H1 (cell line): ENCODE data around the gene LAMA3. TPM values are rescaled to one million over a fixed set of nuclear protein-coding genes. Genes with fewer than 3 reads are reported as not detected.

ENCODE experiments used
- CTCF ChIA-PET: fragments of 300-600 bp; sonication (Branson Sonifier 250); formaldehyde crosslinking; loops from one replicate; lab custom pipeline; 2021; ENCODE audit not compliant: partially characterized antibody; lab: Charles Lee
- POLR2A ChIA-PET: fragments of 300-600 bp; sonication (Branson Sonifier 250); formaldehyde crosslinking; loops from one replicate; lab custom pipeline; 2021; ENCODE audit warnings: inconsistent platforms; ENCODE audit not compliant: partially characterized antibody; lab: Charles Lee
- DNase-seq, 2 experiments: peaks; one replicate each; pipeline versions ENCODE4 v3.0.0 to v3.0.0-alpha.2; 2010 to 2022; ENCODE audit warnings: low spot score in 2 of 2, low read depth in 1 of 2, mixed read lengths in 1 of 2
- FAIRE-seq: peaks from 2 replicates; lab custom pipeline; 2011; peaks lifted over from hg19 to GRCh38; lab: Jason Lieb, UNC
- H2AFZ ChIP-seq: 2 replicates; pipeline ENCODE4 v1.8.1; 2012; ENCODE audit warnings: low read length, inconsistent platforms
- H2AK5ac ChIP-seq: 2 replicates; pipeline ENCODE4 v1.6.1; 2013; ENCODE audit warnings: low read depth, low read length
- H2BK120ac ChIP-seq: replicated peaks from 2 replicates; pipeline ENCODE3; 2013; ENCODE audit warnings: low read depth, low read length, inconsistent platforms
- H2BK12ac ChIP-seq: 2 replicates; pipeline ENCODE4 v1.6.1; 2013; ENCODE audit warnings: low read depth, low read length
- H2BK15ac ChIP-seq: 2 replicates; pipeline ENCODE4 v1.6.1; 2013; ENCODE audit warnings: low read length
- H2BK20ac ChIP-seq: 2 replicates; pipeline ENCODE4 v1.6.1; 2013; ENCODE audit warnings: low read length
- H2BK5ac ChIP-seq: 2 replicates; pipeline ENCODE4 v1.6.1; 2013; ENCODE audit warnings: low read depth, low read length
- H3K14ac ChIP-seq: 2 replicates; pipeline ENCODE4 v1.6.1; 2013; ENCODE audit warnings: inconsistent platforms; ENCODE audit not compliant: insufficient read length
- H3K18ac ChIP-seq: 2 replicates; pipeline ENCODE4 v1.6.1; 2013; ENCODE audit warnings: low read length; ENCODE audit errors: extremely low read depth
- H3K23ac ChIP-seq: 2 replicates; pipeline ENCODE4 v1.6.1; 2013; ENCODE audit warnings: inconsistent platforms; ENCODE audit not compliant: insufficient read length
- H3K23me2 ChIP-seq: 2 replicates; pipeline ENCODE4 v1.6.1; 2013; ENCODE audit warnings: low read depth, low read length
- H3K27ac ChIP-seq: 2 replicates; pipeline ENCODE4 v1.6.1; 2011; ENCODE audit warnings: low read depth, low read length, inconsistent platforms
- H3K27me3 ChIP-seq, 4 experiments: replicated peaks in 1 of 4; 1 replicate in 1 of 4; 2 replicates in 3 of 4; pipeline versions ENCODE4 v1.6.1 to v1.8.1; 2011 to 2013; ENCODE audit warnings: low read length in 3 of 4, mild to moderate bottlenecking in 3 of 4, inconsistent platforms in 2 of 4, mixed read lengths in 2 of 4, moderate library complexity in 1 of 4; ENCODE audit not compliant: control insufficient read depth in 3 of 4, insufficient read depth in 3 of 4; ENCODE audit errors: extremely low read depth in 1 of 4
- H3K36me3 ChIP-seq, 4 experiments: 2 replicates each; pipeline versions ENCODE4 v1.6.1 to v1.8.1; 2011 to 2013; ENCODE audit warnings: mild to moderate bottlenecking in 4 of 4, low read length in 3 of 4, moderate library complexity in 2 of 4, control low read depth in 1 of 4, inconsistent platforms in 1 of 4; ENCODE audit not compliant: insufficient read depth in 4 of 4, control insufficient read depth in 2 of 4
- H3K4ac ChIP-seq: replicated peaks from 2 replicates; pipeline ENCODE3; 2013; ENCODE audit warnings: low read length, low read depth, mixed read lengths, inconsistent platforms; ENCODE audit not compliant: insufficient read length
- H3K4me1 ChIP-seq, 4 experiments: replicated peaks in 1 of 4; 1 replicate in 1 of 4; 2 replicates in 3 of 4; pipeline versions ENCODE4 v1.6.1 to v1.8.1; 2011 to 2013; ENCODE audit warnings: low read length in 3 of 4, inconsistent platforms in 2 of 4, mixed read lengths in 1 of 4; ENCODE audit not compliant: insufficient read depth in 4 of 4, control insufficient read depth in 3 of 4
- H3K4me2 ChIP-seq, 2 experiments: 2 replicates each; pipeline versions ENCODE4 v1.6.1 to v1.8.1; 2011 to 2013; ENCODE audit warnings: low read depth in 2 of 2, low read length in 2 of 2, control low read depth in 1 of 2, inconsistent platforms in 1 of 2, mild to moderate bottlenecking in 1 of 2; ENCODE audit not compliant: insufficient read depth in 1 of 2
- H3K4me3 ChIP-seq, 4 experiments: fragments of 200-600, 300-600 bp in 1 of 4; sonication (generic), shearing (Covaris generic), sonication (Bioruptor Twin) in 1 of 4; 2 replicates each; pipeline versions ENCODE4 v1.5.1 to v1.8.1; 2011 to 2016; ENCODE audit warnings: low read length in 4 of 4, low read depth in 3 of 4, control low read depth in 2 of 4, inconsistent platforms in 2 of 4, mild to moderate bottlenecking in 2 of 4, mixed read lengths in 1 of 4, moderate library complexity in 1 of 4; ENCODE audit not compliant: insufficient read depth in 2 of 4; ENCODE audit errors: extremely low read depth in 1 of 4
- H3K56ac ChIP-seq: replicated peaks from 2 replicates; pipeline ENCODE3; 2013; ENCODE audit warnings: low read depth, mild to moderate bottlenecking, mixed read lengths, low read length, inconsistent platforms; ENCODE audit not compliant: insufficient read length
- H3K79me1 ChIP-seq: 2 replicates; pipeline ENCODE4 v1.6.1; 2013; ENCODE audit warnings: low read depth, low read length, control low read depth
- H3K79me2 ChIP-seq, 2 experiments: 2 replicates each; pipeline versions ENCODE4 v1.6.1 to v1.8.1; 2012 to 2013; ENCODE audit warnings: low read length in 2 of 2, mild to moderate bottlenecking in 2 of 2, inconsistent platforms in 1 of 2; ENCODE audit not compliant: insufficient read depth in 2 of 2, control insufficient read depth in 1 of 2
- H3K9ac ChIP-seq, 4 experiments: replicated peaks in 1 of 4; 1 replicate in 1 of 4; 2 replicates in 3 of 4; pipeline versions ENCODE4 v1.6.1 to v1.8.1; 2011 to 2013; ENCODE audit warnings: low read depth in 3 of 4, low read length in 3 of 4, control low read depth in 2 of 4, mild to moderate bottlenecking in 2 of 4, moderate library complexity in 2 of 4, inconsistent platforms in 1 of 4; ENCODE audit errors: extremely low read depth in 1 of 4
- H3K9me3 ChIP-seq, 2 experiments: 2 replicates each; pipeline versions ENCODE4 v1.6.1 to v1.8.1; 2012 to 2013; ENCODE audit warnings: mild to moderate bottlenecking in 2 of 2, moderate library complexity in 2 of 2, control low read depth in 1 of 2, inconsistent platforms in 1 of 2, low read depth in 1 of 2, low read length in 1 of 2, mixed read lengths in 1 of 2; ENCODE audit not compliant: insufficient read depth in 2 of 2
- H4K20me1 ChIP-seq, 2 experiments: replicated peaks in 1 of 2; 2 replicates each; pipeline versions ENCODE3 to v1.8.1; 2011 to 2013; ENCODE audit warnings: inconsistent platforms in 2 of 2, low read length in 2 of 2, mild to moderate bottlenecking in 1 of 2; ENCODE audit not compliant: insufficient read depth in 2 of 2, control insufficient read depth in 1 of 2
- H4K5ac ChIP-seq: 2 replicates; pipeline ENCODE4 v1.6.1; 2013; ENCODE audit warnings: low read length, low read depth, mixed read lengths, inconsistent platforms; ENCODE audit not compliant: insufficient read length
- H4K8ac ChIP-seq: 2 replicates; pipeline ENCODE4 v1.8.0; 2013; ENCODE audit warnings: mild to moderate bottlenecking, moderate library complexity, low read length, inconsistent platforms; ENCODE audit not compliant: insufficient read depth; ENCODE audit errors: extremely low read depth
- H4K91ac ChIP-seq: replicated peaks from 2 replicates; pipeline ENCODE3; 2013; ENCODE audit warnings: low read length, mixed read lengths, inconsistent platforms; ENCODE audit not compliant: insufficient read length
- SRF ChIP-seq: IDR thresholded peaks from 2 replicates; pipeline ENCODE4 v1.6.1; 2011; ENCODE audit warnings: mild to moderate bottlenecking, low read depth, low read length, moderate library complexity
- WGBS, 2 experiments: shearing (Covaris generic) in 1 of 2; methylation state at CpG; one replicate each; pipeline versions ENCODE4 v1.1.6 to v1.1.7; 2013 to 2015; ENCODE audit warnings: low lambda C conversion rate in 2 of 2, mixed read lengths in 2 of 2, inconsistent platforms in 1 of 2, low coverage in 1 of 2, missing lambda C conversion rate in 1 of 2; ENCODE audit not compliant: insufficient replicate concordance in 2 of 2, insufficient coverage in 1 of 2, insufficient read length in 1 of 2; ENCODE audit errors: extremely low coverage in 1 of 2, missing lambda C conversion rate in 1 of 2; 5-methylcytosine and 5-hydroxymethylcytosine counted together
- polyA plus RNA-seq, 7 experiments: library from polyadenylated mRNA; depleted of rRNA in 3 of 7; stranded (reverse) in 5 of 7; unstranded in 2 of 7; fragments of >200 nt in 5 of 7; fragments of 200-250 nt in 2 of 7; gene quantifications; 1 replicate in 5 of 7; 2 replicates in 1 of 7; 4 replicates in 1 of 7; pipeline versions ENCODE4 v1.2.1 to v1.2.3, GENCODE V29; 2011 to 2013; ENCODE audit warnings: missing spikeins in 2 of 7, mixed read lengths in 2 of 7
- total RNA-seq: library from RNA; stranded (reverse); fragmentation: NEBNext Ultra II Directional; extraction: Animal tissue kit (Norgen Biotek cat#: 25700); gene quantifications from 2 replicates; pipeline ENCODE4 v1.2.1, GENCODE V29; 2021

LAMA3 gene
- total and polyA plus RNA-seq, 2 of the 8 experiments (the other 6 are each of a cell fraction or from before 2014, with no cell fraction given): 0.76 to 5.0 TPM

GRCh38 chr18:23730857-23731256 is 41.6 kb downstream of the LAMA3 start:
- H3K56ac ChIP-seq: no peak overlapping the region
- no peaks in the 10 kb centered on the region for H3K36me3 ChIP-seq
- no peak overlapping the region for H3K18ac ChIP-seq
- FAIRE-seq (no peak), DNase-seq (no peak)
- H3K27me3 ChIP-seq: no peaks in the 10 kb centered on the region
- H3K23ac ChIP-seq: no peak overlapping the region
- no peak overlapping the region for H2AK5ac ChIP-seq
- no peak overlapping the region for H2BK12ac ChIP-seq
- ChIA-PET POLR2A (no interaction called here), CTCF (interaction anchor here (0.9 kb wide), 1 partner anchor 37 kb away, joined by 3 read pairs; no protein-coding TSS in a partner anchor)
- no peak overlapping the region for H4K5ac ChIP-seq
- WGBS, 2 experiments: 91% methylated on average over 2 of the region's 2 CpGs; no CpG with 5 or more reads in 1 of the 2 experiments
- no peaks in the 10 kb centered on the region for H4K20me1 ChIP-seq
- H3K4me1 ChIP-seq: no peaks in the 10 kb centered on the region
- H3K79me2 ChIP-seq: no peaks in the 10 kb centered on the region
- H2AFZ ChIP-seq: no peak overlapping the region
- H3K14ac ChIP-seq: no peak overlapping the region
- H3K4me2 ChIP-seq: no peak overlapping the region
- H2BK20ac ChIP-seq: no peak overlapping the region
- H2BK5ac ChIP-seq: no peak overlapping the region
- H3K9ac ChIP-seq: no peak overlapping the region
- H3K23me2 ChIP-seq: no peaks in the 10 kb centered on the region; the same call in 1 of the 2 replicates
- no peaks in the 10 kb centered on the region for H3K9me3 ChIP-seq
- no peak overlapping the region for H3K4ac ChIP-seq
- no peak overlapping the region for H4K91ac ChIP-seq
- no peak overlapping the region for H2BK120ac ChIP-seq
- H3K79me1 ChIP-seq: no peaks in the 10 kb centered on the region
- no peak overlapping the region for H4K8ac ChIP-seq
- H2BK15ac ChIP-seq: no peak overlapping the region
- H3K4me3 ChIP-seq: no peak overlapping the region
- H3K27ac ChIP-seq: no peak overlapping the region
- TF ChIP-seq SRF: no peak
